Measurements from ENCODE around the gene CUEDC2.

The CUEDC2 gene

GRCh38 chr10:102453502-102453901, 21.1 kb upstream of the CUEDC2 start:
- TF ChIP-seq CTCF (IDR thresholded peaks at IDR 0.05; ENCODE audit: low read length) (no peak), EZH2 (IDR thresholded peaks at IDR 0.05; ENCODE audit: borderline replicate concordance, low read length) (no peak)
- no peaks in the 10 kb centered on the region for H3F3A ChIP-seq (ENCODE audit: insufficient read depth, low read length)
- no peaks in the 10 kb centered on the region for H4K20me1 ChIP-seq (ENCODE audit: insufficient read depth, low read length)
- H3K9me2 ChIP-seq (ENCODE audit: low read depth, low read length), result no peaks in the 10 kb centered on the region
- H3K4me2 ChIP-seq (ENCODE audit: low read length), result no peak overlapping the region
- H3K9me3 ChIP-seq (ENCODE audit: low read length), result no peaks in the 10 kb centered on the region
- H3K36me3 ChIP-seq (ENCODE audit: insufficient read depth, low read length), result peaks cover 10% of the 10 kb centered on the region; the same call in 1 of the 2 replicates
- 0 out of 2 replicates have a peak, but pooled peaks cover 5% of the 10 kb centered on the region for H3K79me2 ChIP-seq (ENCODE audit: insufficient read depth, low read length)
- H3K4me1 ChIP-seq (ENCODE audit: insufficient read depth, low read length, severe bottlenecking), result peaks cover 22% of the 10 kb centered on the region
- H3K9ac ChIP-seq (ENCODE audit: low read length), result no peak overlapping the region
- no peak overlapping the region for H2AFZ ChIP-seq (ENCODE audit: low read length)
- H3K27me3 ChIP-seq (ENCODE audit: insufficient read depth, low read length), result no peaks in the 10 kb centered on the region
- no peak overlapping the region for H3K4me3 ChIP-seq (ENCODE audit: low read depth, low read length, poor library complexity, severe bottlenecking)
- H3K27ac ChIP-seq (ENCODE audit: low read depth, low read length, poor library complexity, severe bottlenecking), result no peak overlapping the region

- H3K9ac ChIP-seq (ENCODE audit: low read length), result no peak overlapping the region
- no peak overlapping the region for H3K4me2 ChIP-seq (ENCODE audit: low read length)
These were observed 20.4 kb upstream of the CUEDC2 start for GRCh38 chr10:102452672-102453340.

GRCh38 chr10:102451105-102451969, 19.0 kb upstream of the CUEDC2 start, which contains the start of gene C10orf95:
TSS of gene C10orf95 (minus strand) at chr10:102451543. CDS start at chr10:102451093, 450 bp downstream.
- no peak for TF ChIP-seq EZH2 (IDR thresholded peaks at IDR 0.05; ENCODE audit: borderline replicate concordance, low read length)
- no peak for TF ChIP-seq CTCF (IDR thresholded peaks at IDR 0.05; ENCODE audit: low read length)
- H2AFZ ChIP-seq (ENCODE audit: low read length), result no peak within 1 kb of the TSS
- H3K9me2 ChIP-seq (ENCODE audit: low read depth, low read length), result no peaks in the 10 kb centered on the region
- H3K27me3 ChIP-seq (ENCODE audit: insufficient read depth, low read length), result no peaks in the 10 kb centered on the region
- peaks cover 22% of the 10 kb centered on the region for H3K4me1 ChIP-seq (ENCODE audit: insufficient read depth, low read length, severe bottlenecking)
- H3K4me2 ChIP-seq (ENCODE audit: low read length), result peak within 1 kb of the TSS; percentile 92
- H4K20me1 ChIP-seq (ENCODE audit: insufficient read depth, low read length), result no peaks in the 10 kb centered on the region
- H3K36me3 ChIP-seq (ENCODE audit: insufficient read depth, low read length), result peaks cover 7% of the 10 kb centered on the region; the same call in 1 of the 2 replicates
- peak within 1 kb of the TSS; percentile 70 for H3K4me3 ChIP-seq (ENCODE audit: low read depth, low read length, poor library complexity, severe bottlenecking)
- H3K79me2 ChIP-seq (ENCODE audit: insufficient read depth, low read length), result 0 out of 2 replicates have a peak, but pooled peaks cover 5% of the 10 kb centered on the region
- no peaks in the 10 kb centered on the region for H3F3A ChIP-seq (ENCODE audit: insufficient read depth, low read length)
- H3K9me3 ChIP-seq (ENCODE audit: low read length), result no peaks in the 10 kb centered on the region
- H3K27ac ChIP-seq (ENCODE audit: low read depth, low read length, poor library complexity, severe bottlenecking), result peak within 1 kb of the TSS; percentile 58
- peak within 1 kb of the TSS; percentile 86 for H3K9ac ChIP-seq (ENCODE audit: low read length)

More at GRCh38 chr10:102452672-102453340, 20.4 kb upstream of the CUEDC2 start:
- Histone ChIP-seq H3K27me3 (ENCODE audit: insufficient read depth, low read length) (no peaks in the 10 kb centered on the region), H3K4me3 (ENCODE audit: low read depth, low read length, poor library complexity, severe bottlenecking) (no peak overlapping the region), H2AFZ (ENCODE audit: low read length) (no peak overlapping the region), H4K20me1 (ENCODE audit: insufficient read depth, low read length) (no peaks in the 10 kb centered on the region), H3K9me3 (ENCODE audit: low read length) (no peaks in the 10 kb centered on the region), H3F3A (ENCODE audit: insufficient read depth, low read length) (no peaks in the 10 kb centered on the region), H3K27ac (ENCODE audit: low read depth, low read length, poor library complexity, severe bottlenecking) (no peak overlapping the region), H3K79me2 (ENCODE audit: insufficient read depth, low read length) (0 out of 2 replicates have a peak, but pooled peaks cover 5% of the 10 kb centered on the region), H3K36me3 (ENCODE audit: insufficient read depth, low read length) (peaks cover 10% of the 10 kb centered on the region; the same call in 1 of the 2 replicates), H3K4me1 (ENCODE audit: insufficient read depth, low read length, severe bottlenecking) (peaks cover 22% of the 10 kb centered on the region), H3K9me2 (ENCODE audit: low read depth, low read length) (no peaks in the 10 kb centered on the region)
- TF ChIP-seq CTCF (IDR thresholded peaks at IDR 0.05; ENCODE audit: low read length), result no peak
- TF ChIP-seq EZH2 (IDR thresholded peaks at IDR 0.05; ENCODE audit: borderline replicate concordance, low read length), result no peak
